ENCODE results near the gene RAB9A. TPM values are rescaled to one million over a fixed set of nuclear protein-coding genes. Genes with fewer than 3 reads are reported as not detected.
"Not testable (repeated sequence)": the region's sequence is repeated elsewhere in the genome, so short reads cannot be mapped to it uniquely, and the experiment has no call there.

RAB9A gene
- total RNA-seq, 6 experiments from 2014 or later = 9.9 to 20.8 (median 12.7) TPM

- Histone ChIP-seq H3K9me3 (no peaks in the 10 kb centered on the region), H3K27me3 (no peaks in the 10 kb centered on the region), H3K36me3 (no peaks in the 10 kb centered on the region), H3K27ac (no peak overlapping the region), H3K4me3 (no peak overlapping the region), H3K4me1 (no peaks in the 10 kb centered on the region)
- TF ChIP-seq CTCF (IDR thresholded peaks at IDR 0.05) = no peak
- TF ChIP-seq POLR2A (IDR thresholded peaks at IDR 0.05) = no peak
- ATAC-seq (no peak), DNase-seq (no peak)
- intact Hi-C loops (cut with DNase I) = no loop called here
These were observed 15.9 kb upstream of the RAB9A start for GRCh38 chrX:13673016-13673415.

GRCh38 chrX:13676885-13677284, 12.0 kb upstream of the RAB9A start:
- TF ChIP-seq POLR2A (IDR thresholded peaks at IDR 0.05) = no peak
- intact Hi-C loops (cut with DNase I) = no loop called here
- no peak for ATAC-seq

GRCh38 chrX:13679700-13680099, 9.2 kb upstream of the RAB9A start:
- H3K27me3 ChIP-seq; H3K4me1 ChIP-seq; ATAC-seq; H3K9me3 ChIP-seq; H3K4me3 ChIP-seq; H3K36me3 ChIP-seq; DNase-seq; H3K27ac ChIP-seq; intact Hi-C loops (cut with DNase I): not testable (repeated sequence)
- 88% methylated on average over 2 of the region's 4 CpGs for WGBS (ENCODE audit: insufficient coverage, low coverage, low lambda C conversion rate, missing lambda C conversion rate)

More at GRCh38 chrX:13676885-13677284, 12.0 kb upstream of the RAB9A start:
- H3K27me3 ChIP-seq = no peaks in the 10 kb centered on the region
- no peaks in the 10 kb centered on the region for H3K9me3 ChIP-seq
- H3K36me3 ChIP-seq = no peaks in the 10 kb centered on the region
- no peak overlapping the region for H3K27ac ChIP-seq
- no peaks in the 10 kb centered on the region for H3K4me1 ChIP-seq
- DNase-seq = no peak
- H3K4me3 ChIP-seq = no peak overlapping the region

- TF ChIP-seq POLR2A (IDR thresholded peaks at IDR 0.05) = no peak
- TF ChIP-seq CTCF (IDR thresholded peaks at IDR 0.05) = no peak
- intact Hi-C loops (cut with DNase I) = no loop called here
- H3K9me3 ChIP-seq = no peaks in the 10 kb centered on the region
- H3K4me1 ChIP-seq = no peaks in the 10 kb centered on the region
- ATAC-seq (no peak), DNase-seq (no peak)
- no peak overlapping the region for H3K4me3 ChIP-seq
- 62% methylated on average over 7 of the region's 7 CpGs for WGBS (ENCODE audit: insufficient coverage, low coverage, low lambda C conversion rate, missing lambda C conversion rate)
- no peak overlapping the region for H3K27ac ChIP-seq
- H3K27me3 ChIP-seq = no peaks in the 10 kb centered on the region
- no peaks in the 10 kb centered on the region for H3K36me3 ChIP-seq
These were observed 7.3 kb upstream of the RAB9A start for GRCh38 chrX:13681595-13681994.

GRCh38 chrX:13684361-13684760, 4.6 kb upstream of the RAB9A start:
- H3K4me1 ChIP-seq = no peaks in the 10 kb centered on the region
- H3K9me3 ChIP-seq = no peaks in the 10 kb centered on the region
- H3K4me3 ChIP-seq = no peak overlapping the region
- no peaks in the 10 kb centered on the region for H3K36me3 ChIP-seq
- no peak for DNase-seq
- no peak overlapping the region for H3K27ac ChIP-seq
- 54% methylated on average over 4 of the region's 4 CpGs for WGBS (ENCODE audit: insufficient coverage, low coverage, low lambda C conversion rate, missing lambda C conversion rate)
- no peak for ATAC-seq
- TF ChIP-seq CTCF (IDR thresholded peaks at IDR 0.05) (no peak), POLR2A (IDR thresholded peaks at IDR 0.05) (no peak)
- no peaks in the 10 kb centered on the region for H3K27me3 ChIP-seq
- intact Hi-C loops (cut with DNase I) = no loop called here

GRCh38 chrX:13685126-13685763, 3.7 kb upstream of the RAB9A start:
- intact Hi-C loops (cut with DNase I) = no loop called here

More at GRCh38 chrX:13685126-13685763, 3.7 kb upstream of the RAB9A start:
- TF ChIP-seq CTCF (IDR thresholded peaks at IDR 0.05) (no peak), POLR2A (IDR thresholded peaks at IDR 0.05) (no peak)
- Histone ChIP-seq H3K27me3 (peaks cover 0 to under 1% of the 10 kb centered on the region in 2 donors), H3K4me3 (no peak overlapping the region), H3K9me3 (no peaks in the 10 kb centered on the region), H3K4me1 (peaks cover 0 to under 1% (median 0%) of the 10 kb centered on the region in 4 donors), H3K36me3 (no peaks in the 10 kb centered on the region), H3K27ac (no peak overlapping the region)
- DNase-seq = no peak
- ATAC-seq = no peak
- 19% methylated on average over 3 of the region's 3 CpGs for WGBS (ENCODE audit: insufficient coverage, low coverage, low lambda C conversion rate, missing lambda C conversion rate)

Measured in right lobe of liver (tissue), 6 donors.